H9 (cell line): ENCODE measurements around the gene RRP9. TPM values are rescaled to one million over a fixed set of nuclear protein-coding genes. Genes with fewer than 3 reads are reported as not detected.

ENCODE experiments used
- DNase-seq: peaks from one replicate; pipeline ENCODE4 v3.0.0-alpha.2; 2017
- H2AFZ ChIP-seq: one replicate; pipeline ENCODE4 v1.6.1; 2013; ENCODE audit warnings: mild to moderate bottlenecking, low read length, control low read depth, moderate library complexity
- H2AK5ac ChIP-seq: 2 replicates; pipeline ENCODE4 v1.6.1; 2013; ENCODE audit warnings: low read length, control low read depth, mixed read lengths; ENCODE audit not compliant: insufficient read length
- H2BK120ac ChIP-seq: one replicate; pipeline ENCODE4 v1.6.1; 2013; ENCODE audit warnings: low read depth, mild to moderate bottlenecking, low read length, control low read depth, inconsistent platforms; ENCODE audit not compliant: poor library complexity, severe bottlenecking
- H2BK12ac ChIP-seq: 2 replicates; pipeline ENCODE4 v1.6.1; 2013; ENCODE audit warnings: low read length, control low read depth, mixed read lengths, low read depth; ENCODE audit not compliant: insufficient read length
- H2BK15ac ChIP-seq: 2 replicates; pipeline ENCODE4 v1.6.1; 2013; ENCODE audit warnings: low read depth, low read length, control low read depth
- H2BK20ac ChIP-seq: one replicate; pipeline ENCODE4 v1.6.1; 2013; ENCODE audit warnings: low read depth, mild to moderate bottlenecking, low read length, control low read depth, inconsistent platforms; ENCODE audit not compliant: poor library complexity, severe bottlenecking
- H2BK5ac ChIP-seq: 2 replicates; pipeline ENCODE4 v1.6.1; 2013; ENCODE audit warnings: low read length, control low read depth, mixed read lengths; ENCODE audit not compliant: insufficient read length
- H3K14ac ChIP-seq: 2 replicates; pipeline ENCODE4 v1.6.1; 2013; ENCODE audit warnings: low read length, control low read depth; ENCODE audit not compliant: insufficient read depth
- H3K18ac ChIP-seq: 2 replicates; pipeline ENCODE4 v1.6.1; 2013; ENCODE audit warnings: low read depth, mild to moderate bottlenecking, mixed read lengths, low read length, control low read depth; ENCODE audit not compliant: insufficient read length
- H3K23ac ChIP-seq: 2 replicates; pipeline ENCODE4 v1.6.1; 2013; ENCODE audit warnings: low read length, control low read depth, mixed read lengths, low read depth; ENCODE audit not compliant: insufficient read length
- H3K23me2 ChIP-seq: 2 replicates; pipeline ENCODE4 v1.6.1; 2013; ENCODE audit warnings: low read depth, mild to moderate bottlenecking, mixed read lengths, low read length, control low read depth; ENCODE audit not compliant: insufficient read length, poor library complexity, severe bottlenecking
- H3K27ac ChIP-seq: 2 replicates; pipeline ENCODE4 v1.5.1; 2013; ENCODE audit warnings: low read length, control low read depth, mixed read lengths, low read depth; ENCODE audit not compliant: insufficient read length
- H3K27me3 ChIP-seq: 2 replicates; pipeline ENCODE4 v1.6.1; 2013; ENCODE audit warnings: low read length, control low read depth, inconsistent platforms; ENCODE audit not compliant: insufficient read depth
- H3K4ac ChIP-seq: 2 replicates; pipeline ENCODE4 v1.6.1; 2013; ENCODE audit warnings: low read depth, mild to moderate bottlenecking, control low read depth, inconsistent platforms, low read length, moderate library complexity
- H3K4me1 ChIP-seq: 2 replicates; pipeline ENCODE4 v1.6.1; 2013; ENCODE audit warnings: low read length, control low read depth, inconsistent platforms; ENCODE audit not compliant: insufficient read depth
- H3K4me2 ChIP-seq: 2 replicates; pipeline ENCODE4 v1.6.1; 2013; ENCODE audit warnings: low read length, control low read depth, mixed read lengths; ENCODE audit not compliant: insufficient read length, insufficient read depth
- H3K56ac ChIP-seq: 2 replicates; pipeline ENCODE4 v1.6.1; 2013; ENCODE audit warnings: low read depth, mild to moderate bottlenecking, mixed read lengths, low read length, control low read depth; ENCODE audit not compliant: insufficient read length
- H3K79me1 ChIP-seq: 2 replicates; pipeline ENCODE4 v1.6.1; 2013; ENCODE audit warnings: low read depth, mild to moderate bottlenecking, moderate library complexity, low read length, control low read depth, inconsistent platforms; ENCODE audit not compliant: insufficient read depth, poor library complexity, severe bottlenecking
- H3K79me2 ChIP-seq: 2 replicates; pipeline ENCODE4 v1.6.1; 2013; ENCODE audit warnings: low read length, control low read depth, inconsistent platforms; ENCODE audit not compliant: insufficient read depth
- H3K9ac ChIP-seq: 2 replicates; pipeline ENCODE4 v1.6.1; 2013; ENCODE audit warnings: low read length, control low read depth, mixed read lengths; ENCODE audit not compliant: insufficient read length; ENCODE audit errors: extremely low read depth
- H3K9me3 ChIP-seq: one replicate; pipeline ENCODE4 v1.6.1; 2013; ENCODE audit warnings: low read depth, low read length, inconsistent platforms; ENCODE audit not compliant: control insufficient read depth
- H3T11ph ChIP-seq: one replicate; pipeline ENCODE4 v1.6.1; 2013; ENCODE audit warnings: mild to moderate bottlenecking, low read length, control low read depth, inconsistent platforms
- H4K20me1 ChIP-seq: one replicate; pipeline ENCODE4 v1.6.1; 2013; ENCODE audit not compliant: control insufficient read depth, insufficient read length, insufficient read depth
- H4K5ac ChIP-seq: 2 replicates; pipeline ENCODE4 v1.6.1; 2013; ENCODE audit warnings: low read depth, mild to moderate bottlenecking, mixed read lengths, low read length, control low read depth; ENCODE audit not compliant: insufficient read length
- H4K8ac ChIP-seq: replicated peaks from 2 replicates; pipeline ENCODE4 v1.6.1; 2013; ENCODE audit warnings: low read length, control low read depth, mixed read lengths, low read depth; ENCODE audit not compliant: insufficient read length
- H4K91ac ChIP-seq: 2 replicates; pipeline ENCODE4 v1.6.1; 2013; ENCODE audit warnings: low read depth, mild to moderate bottlenecking, moderate library complexity, mixed read lengths, low read length, control low read depth; ENCODE audit not compliant: insufficient read length
- H3K27ac Mint-ChIP-seq, 3 experiments: 2 replicates in 2 of 3; 3 replicates in 1 of 3; pipeline ENCODE4 v1.8.0; 2020 to 2021; ENCODE audit warnings: mixed read lengths in 3 of 3, mild to moderate bottlenecking in 1 of 3, moderate library complexity in 1 of 3
- H3K27me3 Mint-ChIP-seq: 2 replicates; pipeline ENCODE4 v1.8.0; 2021; ENCODE audit warnings: low read depth, mild to moderate bottlenecking, moderate library complexity, mixed read lengths
- H3K36me3 Mint-ChIP-seq, 3 experiments: 2 replicates in 2 of 3; 3 replicates in 1 of 3; pipeline ENCODE4 v1.8.0; 2020 to 2021; ENCODE audit warnings: low read depth in 3 of 3, mixed read lengths in 3 of 3; ENCODE audit not compliant: insufficient read depth in 1 of 3
- H3K4me1 Mint-ChIP-seq, 2 experiments: 2 replicates each; pipeline ENCODE4 v1.8.0; 2020; ENCODE audit warnings: mixed read lengths in 2 of 2
- H3K4me3 Mint-ChIP-seq, 2 experiments: 2 replicates in 1 of 2; 3 replicates in 1 of 2; pipeline ENCODE4 v1.8.0; 2020 to 2021; ENCODE audit warnings: mild to moderate bottlenecking in 2 of 2, mixed read lengths in 2 of 2, moderate library complexity in 1 of 2
- H3K9me3 Mint-ChIP-seq, 2 experiments: 2 replicates in 1 of 2; 3 replicates in 1 of 2; pipeline ENCODE4 v1.8.0; 2020; ENCODE audit warnings: mild to moderate bottlenecking in 2 of 2, mixed read lengths in 2 of 2, moderate library complexity in 1 of 2
- CTCF ChIP-seq: fragments of 200-600 bp; sonication (generic); conservative IDR thresholded peaks from 3 replicates; pipeline ENCODE4 v1.8.0; 2021; ENCODE audit warnings: antibody characterized with exemption, mild to moderate bottlenecking
- whole genome bisulfite sequencing: extraction: QIAGEN DNeasy Blood & Tissue Kit; methylation state at CpG from one replicate; pipeline ENCODE4 v1.1.7; 2013; ENCODE audit warnings: missing lambda C conversion rate, low lambda C conversion rate, mixed read lengths; ENCODE audit not compliant: insufficient read length; ENCODE audit errors: extremely low coverage; 5-methylcytosine and 5-hydroxymethylcytosine counted together
- total RNA-seq: library from RNA; stranded (reverse); gene quantifications from 2 replicates; pipeline ENCODE4 v1.2.1, GENCODE V29; 2021

RRP9 gene
- total RNA-seq, 1 experiment from 2014 or later: 64.0 TPM

GRCh38 chr3:51894391-51894790 lies 47.3 kb downstream of the RRP9 start:
- H3K56ac ChIP-seq: no peak overlapping the region
- no peak overlapping the region for H3K4ac ChIP-seq
- no peak overlapping the region for H2BK15ac ChIP-seq
- no peak overlapping the region for H4K8ac ChIP-seq
- DNase-seq: no peak
- H3K9ac ChIP-seq: no peak overlapping the region
- H2AK5ac ChIP-seq: no peak overlapping the region
- no peak overlapping the region for H3K23ac ChIP-seq
- WGBS: no CpG with 5 or more reads among the region's 4 CpGs
- H4K5ac ChIP-seq: no peak overlapping the region
- no peak overlapping the region for H4K91ac ChIP-seq
- no peaks in the 10 kb centered on the region for H3K79me1 ChIP-seq
- no peak overlapping the region for H2AFZ ChIP-seq
- H3T11ph ChIP-seq: no peak overlapping the region
- H3K9me3 ChIP-seq: no peaks in the 10 kb centered on the region
- Mint-ChIP-seq H3K27me3 (peaks cover 9% of the 10 kb centered on the region), H3K27ac (no peak overlapping the region), H3K36me3 (no peaks in the 10 kb centered on the region), H3K4me1 (peaks cover 32 to 35% of the 10 kb centered on the region in 2 experiments), H3K4me3 (no peak overlapping the region), H3K9me3 (peaks cover 0 to 3% of the 10 kb centered on the region in 2 experiments; a peak in 2 of 5 replicates)
- H3K27me3 ChIP-seq: no peaks in the 10 kb centered on the region
- no peaks in the 10 kb centered on the region for H3K79me2 ChIP-seq
- no peaks in the 10 kb centered on the region for H3K4me1 ChIP-seq
- no peak overlapping the region for H3K4me2 ChIP-seq
- no peak overlapping the region for H3K27ac ChIP-seq
- no peak overlapping the region for H2BK120ac ChIP-seq
- no peaks in the 10 kb centered on the region for H4K20me1 ChIP-seq
- no peak overlapping the region for H3K14ac ChIP-seq
- H3K18ac ChIP-seq: no peak overlapping the region
- H2BK20ac ChIP-seq: no peak overlapping the region
- H3K23me2 ChIP-seq: no peaks in the 10 kb centered on the region
- H2BK5ac ChIP-seq: no peak overlapping the region
- no peak for TF ChIP-seq CTCF
- no peak overlapping the region for H2BK12ac ChIP-seq
